Hepatocyte (in vitro differentiated cells): ENCODE measurements around the gene ZDHHC14.

Source experiments
- CTCF ChIP-seq: fragments of 200-600 bp; sonication (generic); IDR thresholded peaks from 2 replicates; pipeline ENCODE4 v1.5.1; 2016; ENCODE audit warnings: antibody characterized with exemption, mild to moderate bottlenecking; ENCODE audit not compliant: poor library complexity
- EZH2 ChIP-seq: fragments of 200-600 bp; sonication (generic); IDR thresholded peaks from 2 replicates; pipeline ENCODE4 v1.6.1; 2016; ENCODE audit warnings: antibody characterized with exemption, mild to moderate bottlenecking, borderline replicate concordance

GRCh38 chr6:157673596-157673995 lies 292.6 kb downstream of the ZDHHC14 start:
- TF ChIP-seq CTCF (no peak), EZH2 (no peak)
